HG03060 (cell line): ENCODE measurements around the gene GGN.
"Not testable (repeated sequence)": the region's sequence is repeated elsewhere in the genome, so short reads cannot be mapped to it uniquely, and the experiment has no call there.

Source experiments
- ATAC-seq: cut with Tn5 transposase; IDR thresholded peaks from one replicate; pipeline ENCODE4 v1.9.1; 2021; ENCODE audit warnings: low read depth, moderate number of reproducible peaks; ENCODE audit not compliant: unreplicated experiment

The GGN gene, protein sequence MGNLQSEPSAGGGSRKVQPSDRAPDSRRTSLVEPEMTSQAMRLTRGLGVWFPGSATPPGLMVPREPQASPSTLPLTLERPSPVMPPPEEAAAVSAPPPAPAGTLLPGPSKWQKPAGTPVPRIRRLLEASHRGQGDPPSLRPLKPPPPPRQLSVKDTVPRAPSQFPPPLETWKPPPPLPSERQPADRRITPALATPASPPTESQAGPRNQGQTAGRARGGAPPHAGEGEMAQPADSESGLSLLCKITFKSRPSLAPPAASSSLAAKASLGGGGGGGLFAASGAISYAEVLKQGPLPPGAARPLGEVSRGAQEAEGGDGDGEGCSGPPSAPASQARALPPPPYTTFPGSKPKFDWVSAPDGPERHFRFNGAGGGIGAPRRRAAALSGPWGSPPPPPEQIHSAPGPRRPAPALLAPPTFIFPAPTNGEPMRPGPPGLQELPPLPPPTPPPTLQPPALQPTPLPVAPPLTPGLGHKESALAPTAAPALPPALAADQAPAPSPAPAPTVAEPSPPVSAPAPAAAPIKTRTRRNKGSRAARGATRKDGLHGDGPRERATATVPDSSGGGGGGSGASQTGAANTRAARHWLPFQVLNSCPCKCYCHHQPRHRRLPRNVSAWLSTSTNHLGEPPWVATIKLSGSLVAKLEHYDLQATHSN

DNA sequence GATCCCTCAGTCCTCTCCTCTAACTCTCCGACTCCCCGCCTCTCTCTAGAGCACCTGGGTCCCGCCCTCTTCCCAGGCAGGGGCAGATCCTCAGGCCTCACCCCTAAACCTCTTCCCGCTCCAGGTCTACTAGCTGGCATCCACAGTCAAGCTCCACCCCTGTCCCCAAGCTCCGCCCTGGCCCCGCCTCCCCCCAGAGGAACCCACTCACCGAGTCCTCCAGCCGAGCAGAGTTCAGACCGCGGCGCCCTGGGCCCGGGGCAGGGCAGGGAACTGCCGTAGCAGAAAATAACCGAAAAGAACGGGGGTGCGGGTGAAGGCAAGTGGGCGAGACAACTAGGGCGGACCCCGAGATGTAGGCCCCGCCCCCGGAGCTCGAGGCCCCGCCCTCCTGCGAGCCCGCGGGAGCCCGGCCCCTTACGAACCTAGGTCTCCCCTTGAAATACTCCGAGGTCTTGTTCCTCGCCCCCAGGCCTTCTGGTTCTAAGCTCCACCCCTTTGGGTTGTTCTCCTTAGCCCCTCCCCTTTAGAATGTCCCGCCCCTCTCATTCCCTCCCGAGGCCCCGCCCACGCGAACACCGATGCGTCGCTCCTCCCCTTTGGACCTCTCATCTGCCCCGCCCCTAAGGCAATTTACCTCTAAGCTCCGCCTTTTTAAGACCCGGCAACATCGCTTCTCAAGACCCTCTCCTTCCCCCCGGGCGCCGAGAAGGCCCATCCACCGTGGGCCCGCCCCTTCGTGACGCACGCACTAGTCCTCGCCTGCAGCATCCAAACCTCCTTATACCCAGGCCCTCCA lies at the start of gene GGN:
Gene GGN, minus strand, starts transcription at position 485 of the 799 bp plus-strand sequence. CDS start 773 bp downstream, outside the sequence.
- no peak for ATAC-seq

DNA sequence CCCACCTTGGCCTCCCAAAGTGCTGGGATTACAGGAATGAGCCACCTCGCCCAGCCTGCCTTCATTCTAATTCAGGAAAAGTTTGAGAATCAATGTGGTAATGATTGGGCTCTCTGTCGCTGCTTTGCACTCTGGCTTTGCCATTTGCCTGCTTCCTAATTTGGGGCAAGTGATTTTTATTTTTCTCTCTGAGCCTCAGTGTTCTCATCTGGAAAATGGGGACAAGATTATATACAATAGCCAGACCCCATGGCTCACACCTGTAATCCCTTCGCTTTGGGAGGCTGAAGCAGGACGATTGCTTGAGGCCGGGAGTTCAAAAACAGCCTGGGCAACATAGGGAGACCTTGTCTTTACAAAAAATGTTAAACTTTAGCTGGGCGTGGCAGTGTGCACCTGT lies 49.5 kb upstream of the GGN start:
- ATAC-seq = no peak

DNA sequence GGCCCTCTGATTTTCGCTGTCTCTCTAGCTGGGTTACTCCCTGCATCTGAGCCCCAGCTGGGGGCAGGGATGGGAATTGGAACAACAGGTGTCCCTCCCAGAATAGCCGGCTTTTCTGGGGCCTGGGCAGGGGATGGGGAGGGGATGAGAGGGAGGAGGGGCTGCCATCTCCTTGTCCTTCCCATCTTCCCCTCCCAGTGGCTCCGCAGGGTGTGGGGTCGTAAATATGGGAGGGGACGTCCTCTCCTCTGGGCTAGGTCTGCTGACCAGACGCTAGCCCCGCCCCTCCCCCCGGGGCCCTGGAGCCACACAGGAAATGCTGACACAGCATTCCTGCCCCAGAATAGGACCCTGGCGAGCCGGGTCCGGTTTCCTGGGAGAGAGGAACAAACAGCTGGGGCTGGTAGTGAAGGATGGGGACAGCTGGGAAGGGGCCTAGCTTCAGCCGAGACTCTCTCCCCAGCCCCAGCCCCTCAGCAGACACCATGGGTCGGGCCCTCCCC lies 46.8 kb upstream of the GGN start:
- no peak for ATAC-seq

- ATAC-seq = no peak
These were observed 45.5 kb upstream of the GGN start, which contains the start of gene RYR1 for GRCh38 chr19:38433268-38433733. TSS of gene RYR1 (plus strand) at chr19:38433691. CDS start at chr19:38433830, 139 bp downstream.

DNA sequence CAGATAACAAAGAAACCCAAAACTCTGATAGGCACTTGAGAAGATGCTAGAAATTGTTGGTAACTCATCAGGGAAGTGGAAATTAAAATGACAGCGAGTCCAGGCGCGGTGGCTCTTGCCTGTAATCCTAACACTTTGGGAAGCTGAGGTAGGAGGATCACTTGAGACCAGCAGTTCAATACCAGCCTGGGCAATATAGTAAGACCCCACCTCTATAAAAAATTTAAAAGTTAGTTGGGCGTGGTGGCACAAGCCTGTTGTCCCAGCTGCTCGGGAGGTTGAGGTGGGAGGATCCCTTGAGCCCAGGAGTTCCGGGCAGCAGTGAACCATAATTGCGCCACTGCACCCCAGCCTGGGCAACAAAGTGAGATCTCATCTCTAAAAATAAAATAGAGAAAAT lies 43.1 kb upstream of the GGN start:
- ATAC-seq = no peak

GRCh38 chr19:38429811-38430156 lies 42.0 kb upstream of the GGN start:
- no peak for ATAC-seq

GRCh38 chr19:38429055-38429810 lies 41.4 kb upstream of the GGN start:
- ATAC-seq = no peak

DNA sequence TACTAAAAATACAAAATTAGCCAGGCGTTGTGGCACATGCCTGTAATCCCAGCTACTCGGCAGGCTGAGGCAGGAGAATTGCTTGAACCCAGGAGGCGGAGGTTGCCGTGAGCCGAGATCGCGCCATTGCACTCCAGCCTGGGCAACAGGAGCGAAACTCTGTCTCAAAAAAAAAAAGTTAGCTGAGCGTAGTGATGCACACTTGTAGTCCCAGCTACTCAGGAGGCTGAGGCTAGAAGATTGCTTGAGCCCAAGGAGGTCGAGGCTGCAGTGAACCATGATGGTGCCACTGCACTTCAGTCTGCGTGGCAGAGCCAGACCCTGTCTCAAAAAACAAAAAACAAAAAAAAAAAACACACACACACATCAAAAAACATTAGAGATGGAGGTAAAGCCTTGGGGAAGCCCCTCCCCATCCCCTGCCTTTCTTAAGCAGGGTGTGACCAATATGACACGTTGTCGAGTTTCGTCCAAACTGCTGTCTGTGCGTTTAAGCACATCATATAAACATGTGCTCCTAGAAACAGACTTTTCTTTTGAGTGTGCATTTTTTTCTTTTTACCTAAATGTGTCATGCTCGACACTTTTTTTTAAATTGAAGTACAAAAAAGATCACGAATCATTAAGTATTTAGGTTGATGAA lies 39.3 kb upstream of the GGN start:
- not testable (repeated sequence) for ATAC-seq

GRCh38 chr19:38425810-38426466 lies 38.1 kb upstream of the GGN start, which contains the start of gene RASGRP4:
TSS of gene RASGRP4 (minus strand) at chr19:38426219. CDS start at chr19:38426091, 128 bp downstream.
- ATAC-seq = no peak

- no peak for ATAC-seq
These were observed 37.5 kb upstream of the GGN start for GRCh38 chr19:38425222-38425809.

- no peak for ATAC-seq
These were observed 36.4 kb upstream of the GGN start for GRCh38 chr19:38424272-38424671.

DNA sequence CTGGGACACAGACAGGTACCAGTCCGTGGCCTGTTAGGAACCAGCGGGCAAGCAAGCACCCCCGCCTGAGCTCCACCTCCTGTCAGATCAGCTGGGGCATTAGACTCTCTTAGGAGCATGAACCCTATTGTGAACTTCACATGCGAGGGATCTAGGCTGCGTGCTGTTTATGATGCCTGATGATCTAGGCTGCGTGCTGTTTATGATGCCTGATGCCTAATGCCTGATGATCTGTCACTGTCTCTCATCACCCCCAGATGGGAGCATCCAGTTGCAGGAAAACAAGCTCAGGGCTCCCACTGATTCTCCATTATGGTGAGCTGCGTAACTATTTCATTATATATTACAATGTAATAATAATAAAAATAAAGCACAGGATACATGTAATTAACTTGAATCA lies 34.6 kb upstream of the GGN start:
- ATAC-seq = no peak

GRCh38 chr19:38421856-38422255 lies 34.0 kb upstream of the GGN start:
- ATAC-seq = no peak

DNA sequence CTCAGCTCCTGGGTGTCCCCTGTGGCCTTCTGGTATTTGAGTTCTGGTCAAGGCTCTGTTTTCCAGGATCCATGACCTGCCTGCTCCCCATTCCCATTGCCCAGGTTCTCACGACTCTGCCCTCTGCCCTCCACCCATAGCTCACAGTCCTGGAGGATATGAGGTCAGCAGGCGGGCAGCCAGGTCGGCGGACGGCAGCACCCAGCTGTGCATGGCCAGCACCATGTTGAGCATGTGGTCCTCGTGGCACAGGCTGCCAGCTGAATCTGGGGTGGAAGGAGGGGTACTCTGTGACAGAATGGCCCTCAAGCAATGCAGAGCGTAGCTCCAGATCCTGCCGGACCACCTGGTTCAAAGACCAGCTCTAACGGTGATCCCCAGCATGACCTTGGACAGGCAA lies 33.1 kb upstream of the GGN start:
- ATAC-seq = no peak

GRCh38 chr19:38417544-38418506 lies 30.0 kb upstream of the GGN start:
- no peak for ATAC-seq

GRCh38 chr19:38417146-38417543 lies 29.3 kb upstream of the GGN start:
- ATAC-seq = no peak

DNA sequence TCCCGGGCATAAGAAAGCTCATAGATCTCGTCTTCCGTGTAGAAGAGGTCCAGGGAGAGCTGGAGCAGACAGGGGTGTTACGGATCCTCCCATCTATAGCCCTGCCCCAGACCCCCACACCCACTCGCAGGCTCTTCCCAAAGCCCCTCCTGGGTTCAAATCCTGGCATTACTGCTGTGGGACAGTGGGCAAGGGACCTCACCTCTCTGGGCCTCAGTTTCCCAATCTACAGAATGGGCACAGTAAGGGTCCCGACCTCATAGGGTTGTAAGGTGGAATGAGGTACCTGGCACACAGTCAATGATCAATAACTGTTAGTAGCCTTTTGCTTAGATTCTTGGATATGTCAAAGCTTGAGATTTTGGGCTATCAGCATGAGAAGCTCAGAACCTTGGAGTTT lies 25.6 kb upstream of the GGN start:
- ATAC-seq = no peak

GRCh38 chr19:38412961-38413360 lies 25.1 kb upstream of the GGN start:
- no peak for ATAC-seq
